Endodermal cell (in vitro differentiated cells): ENCODE measurements around the gene CAMKMT. TPM values are rescaled to one million over a fixed set of nuclear protein-coding genes. Genes with fewer than 3 reads are reported as not detected.

Experiments used
- DNase-seq: peaks from one replicate; pipeline ENCODE4 v3.0.0-alpha.2; 2017
- H3K27ac ChIP-seq: 2 replicates; pipeline ENCODE4 v1.5.1; 2013; ENCODE audit warnings: mild to moderate bottlenecking, low read depth, low read length, moderate library complexity
- H3K27me3 ChIP-seq: 2 replicates; pipeline ENCODE4 v1.6.1; 2013; ENCODE audit warnings: mild to moderate bottlenecking, low read length, moderate library complexity; ENCODE audit not compliant: insufficient read depth, control insufficient read depth, poor library complexity, severe bottlenecking
- H3K36me3 ChIP-seq: 2 replicates; pipeline ENCODE4 v1.7.0; 2013; ENCODE audit warnings: mild to moderate bottlenecking, low read length, moderate library complexity; ENCODE audit not compliant: control insufficient read depth, insufficient read depth
- H3K4me1 ChIP-seq: one replicate; pipeline ENCODE4 v1.7.0; 2013; ENCODE audit warnings: low read length; ENCODE audit not compliant: control insufficient read depth, insufficient read depth
- H3K4me3 ChIP-seq: 2 replicates; pipeline ENCODE4 v1.5.1; 2013; ENCODE audit warnings: mild to moderate bottlenecking, low read length, moderate library complexity
- H3K9ac ChIP-seq: 2 replicates; pipeline ENCODE4 v1.6.1; 2013; ENCODE audit warnings: mild to moderate bottlenecking, low read length, moderate library complexity; ENCODE audit not compliant: poor library complexity, severe bottlenecking; ENCODE audit errors: extremely low read depth
- H3K9me3 ChIP-seq: 2 replicates; pipeline ENCODE4 v1.6.1; 2013; ENCODE audit warnings: mild to moderate bottlenecking, low read length, moderate library complexity; ENCODE audit not compliant: control insufficient read depth
- H3K27ac Mint-ChIP-seq: 2 replicates; pipeline ENCODE4 v1.8.0; 2020; ENCODE audit warnings: mixed read lengths
- H3K27me3 Mint-ChIP-seq: 2 replicates; pipeline ENCODE4 v1.8.0; 2021; ENCODE audit warnings: mild to moderate bottlenecking, mixed read lengths; ENCODE audit not compliant: insufficient read depth
- H3K36me3 Mint-ChIP-seq: 2 replicates; pipeline ENCODE4 v1.8.0; 2020; ENCODE audit warnings: low read depth, mixed read lengths
- H3K4me1 Mint-ChIP-seq: 2 replicates; pipeline ENCODE4 v1.8.0; 2020; ENCODE audit warnings: mixed read lengths
- H3K4me3 Mint-ChIP-seq: 2 replicates; pipeline ENCODE4 v1.8.0; 2020; ENCODE audit warnings: mild to moderate bottlenecking, moderate library complexity, mixed read lengths
- H3K9me3 Mint-ChIP-seq: 2 replicates; pipeline ENCODE4 v1.8.0; 2020; ENCODE audit warnings: mild to moderate bottlenecking, mixed read lengths
- WGBS, 2 experiments: methylation state at CpG; one replicate each; pipeline versions ENCODE4 v1.1.5 to v1.1.7; 2013; ENCODE audit warnings: missing lambda C conversion rate in 2 of 2, mixed read lengths in 1 of 2; ENCODE audit not compliant: insufficient coverage in 1 of 2, insufficient read length in 1 of 2; 5-methylcytosine and 5-hydroxymethylcytosine counted together
- total RNA-seq, 2 donors: library from RNA; stranded (reverse); fragmentation: NEBNext Ultra II Directional in 1 of 2; extraction: Animal tissue kit (Norgen Biotek cat#: 25700) in 1 of 2; gene quantifications; 2 replicates in 1 of 2; 3 replicates in 1 of 2; pipeline ENCODE4 v1.2.1, GENCODE V29; 2021
- TF ChIP-seq, protein P1 (sequence below): fragments of 200-600 bp; sonication (generic); conservative IDR thresholded peaks from 2 replicates; pipeline ENCODE4 v1.5.0; 2021; ENCODE audit warnings: antibody characterized with exemption, mild to moderate bottlenecking

The CAMKMT gene
- total RNA-seq, 2 donors from 2014 or later, result 31.4 to 57.5 TPM

DNA sequence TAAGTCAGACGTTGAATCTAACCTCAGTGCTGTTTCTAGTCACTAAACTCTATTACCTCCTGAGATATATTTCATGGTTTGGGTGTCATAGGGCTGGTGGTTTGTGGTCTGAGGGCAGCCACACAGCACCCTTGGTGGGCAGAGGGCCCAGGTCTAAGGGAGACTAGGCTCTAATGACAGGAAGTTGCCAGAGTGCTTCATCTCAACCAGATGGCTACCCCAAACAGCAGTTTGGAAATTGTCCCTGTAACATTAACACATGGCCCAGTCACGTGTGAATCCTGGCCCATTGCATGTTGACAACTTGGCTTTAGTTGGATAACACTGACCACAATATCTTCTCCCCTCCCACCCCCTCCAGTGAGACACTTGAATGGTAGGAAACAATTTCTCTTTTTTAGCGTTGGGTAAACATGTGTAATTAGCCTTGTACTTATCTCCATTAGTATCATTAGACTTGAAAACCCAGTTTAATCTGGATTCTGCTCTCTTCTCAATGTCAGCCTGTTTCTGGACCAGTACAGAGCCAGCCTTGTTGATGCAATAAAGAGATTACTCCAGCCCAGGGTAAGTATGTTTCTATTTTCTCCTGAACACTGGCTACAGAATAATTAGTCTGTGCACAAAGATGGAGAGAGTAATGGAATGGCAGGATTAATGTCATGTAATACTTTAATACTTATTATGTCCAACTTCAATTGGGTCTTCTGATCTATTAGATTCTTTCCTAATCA lies 392.0 kb downstream of the CAMKMT start:
- no peak overlapping the region for H3K4me3 Mint-ChIP-seq
- TF ChIP-seq, protein P1, sequence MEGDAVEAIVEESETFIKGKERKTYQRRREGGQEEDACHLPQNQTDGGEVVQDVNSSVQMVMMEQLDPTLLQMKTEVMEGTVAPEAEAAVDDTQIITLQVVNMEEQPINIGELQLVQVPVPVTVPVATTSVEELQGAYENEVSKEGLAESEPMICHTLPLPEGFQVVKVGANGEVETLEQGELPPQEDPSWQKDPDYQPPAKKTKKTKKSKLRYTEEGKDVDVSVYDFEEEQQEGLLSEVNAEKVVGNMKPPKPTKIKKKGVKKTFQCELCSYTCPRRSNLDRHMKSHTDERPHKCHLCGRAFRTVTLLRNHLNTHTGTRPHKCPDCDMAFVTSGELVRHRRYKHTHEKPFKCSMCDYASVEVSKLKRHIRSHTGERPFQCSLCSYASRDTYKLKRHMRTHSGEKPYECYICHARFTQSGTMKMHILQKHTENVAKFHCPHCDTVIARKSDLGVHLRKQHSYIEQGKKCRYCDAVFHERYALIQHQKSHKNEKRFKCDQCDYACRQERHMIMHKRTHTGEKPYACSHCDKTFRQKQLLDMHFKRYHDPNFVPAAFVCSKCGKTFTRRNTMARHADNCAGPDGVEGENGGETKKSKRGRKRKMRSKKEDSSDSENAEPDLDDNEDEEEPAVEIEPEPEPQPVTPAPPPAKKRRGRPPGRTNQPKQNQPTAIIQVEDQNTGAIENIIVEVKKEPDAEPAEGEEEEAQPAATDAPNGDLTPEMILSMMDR, result no peak

DNA sequence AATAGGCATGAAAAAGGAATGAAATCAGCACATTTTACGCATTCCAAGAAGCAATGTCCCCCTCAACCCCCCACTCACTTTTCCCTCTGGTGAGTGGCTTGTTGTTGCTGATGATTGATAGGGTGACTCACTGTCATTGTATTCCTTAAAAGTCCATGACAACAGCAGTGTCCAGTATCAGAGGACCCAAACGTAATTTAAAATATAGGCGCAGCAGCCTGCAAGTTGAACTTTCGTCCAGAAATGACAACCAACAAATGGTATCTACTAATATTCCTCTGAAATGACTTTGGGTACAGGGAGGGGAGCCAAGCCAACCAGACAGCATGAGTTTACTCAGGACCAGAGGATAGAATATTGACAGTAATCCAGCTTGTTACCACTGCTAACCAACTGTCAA lies 396.8 kb downstream of the CAMKMT start:
- H3K27ac Mint-ChIP-seq, result no peak overlapping the region

More for the DNA sequence above, 392.0 kb downstream of the CAMKMT start:
- Mint-ChIP-seq H3K27ac (no peak overlapping the region), H3K4me1 (peaks cover 6% of the 10 kb centered on the region), H3K9me3 (no peaks in the 10 kb centered on the region), H3K36me3 (peaks cover 29% of the 10 kb centered on the region), H3K27me3 (no peaks in the 10 kb centered on the region)
- no peaks in the 10 kb centered on the region for H3K9me3 ChIP-seq
- H3K4me3 ChIP-seq, result no peak overlapping the region
- H3K36me3 ChIP-seq, result peaks cover 31% of the 10 kb centered on the region
- no peak for DNase-seq
- H3K4me1 ChIP-seq, result no peaks in the 10 kb centered on the region
- H3K27me3 ChIP-seq, result no peaks in the 10 kb centered on the region
- H3K9ac ChIP-seq, result no peak overlapping the region
- H3K27ac ChIP-seq, result no peak overlapping the region
- WGBS, 2 experiments, result 90 to 100% methylated on average over 1 to 3 of the region's 3 CpGs

DNA sequence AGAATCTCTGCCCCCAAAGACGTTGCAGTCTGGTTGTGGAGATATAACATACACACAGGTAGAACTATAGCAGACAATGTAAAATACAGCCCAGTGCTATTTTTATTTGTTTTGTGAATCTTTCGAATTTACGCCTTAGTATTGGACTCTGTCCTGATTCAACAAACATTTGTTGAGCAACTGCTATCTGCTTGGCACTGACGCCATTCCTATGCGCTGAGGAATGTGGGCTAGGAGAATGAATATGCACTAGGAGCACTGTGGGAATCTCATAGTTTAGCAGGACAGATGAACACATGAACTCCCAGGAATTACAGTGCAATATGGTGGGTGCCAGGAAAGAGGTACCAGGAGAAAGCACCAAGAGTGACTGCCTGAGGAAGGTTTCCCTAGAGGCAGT lies 398.1 kb downstream of the CAMKMT start:
- no peak overlapping the region for H3K27ac Mint-ChIP-seq
- no peaks in the 10 kb centered on the region for H3K27me3 ChIP-seq
- H3K9me3 ChIP-seq, result no peaks in the 10 kb centered on the region
- 95 to 98% methylated on average over 5 of the region's 5 CpGs for WGBS, 2 experiments
- H3K9me3 Mint-ChIP-seq, result no peaks in the 10 kb centered on the region
- DNase-seq, result no peak
- H3K27me3 Mint-ChIP-seq, result no peaks in the 10 kb centered on the region
- no peak overlapping the region for H3K9ac ChIP-seq
- H3K36me3 Mint-ChIP-seq, result no peaks in the 10 kb centered on the region
- TF ChIP-seq, protein P1, result no peak
- H3K36me3 ChIP-seq, result peaks cover 8% of the 10 kb centered on the region
- H3K4me1 ChIP-seq, result peaks cover 3% of the 10 kb centered on the region
- H3K27ac ChIP-seq, result no peak overlapping the region
- H3K4me1 Mint-ChIP-seq, result peaks cover 9% of the 10 kb centered on the region
- no peak overlapping the region for H3K4me3 ChIP-seq
- H3K4me3 Mint-ChIP-seq, result no peak overlapping the region

More for the DNA sequence above, 396.8 kb downstream of the CAMKMT start:
- Histone ChIP-seq H3K9ac (no peak overlapping the region), H3K27ac (no peak overlapping the region), H3K9me3 (no peaks in the 10 kb centered on the region), H3K36me3 (peaks cover 12% of the 10 kb centered on the region), H3K4me1 (peaks cover 3% of the 10 kb centered on the region), H3K4me3 (no peak overlapping the region), H3K27me3 (no peaks in the 10 kb centered on the region)
- Mint-ChIP-seq H3K27me3 (no peaks in the 10 kb centered on the region), H3K4me3 (no peak overlapping the region), H3K9me3 (no peaks in the 10 kb centered on the region), H3K36me3 (peaks cover under 1% of the 10 kb centered on the region), H3K4me1 (peaks cover 9% of the 10 kb centered on the region)
- TF ChIP-seq, protein P1, result no peak
- WGBS, 2 experiments, result 94% methylated on average over 4 of the region's 4 CpGs; no CpG with 5 or more reads in 1 of the 2 experiments
- no peak for DNase-seq
